GM21360 (cell line): ENCODE measurements around the gene MON1A.
"Not testable (repeated sequence)": the region's sequence is repeated elsewhere in the genome, so short reads cannot be mapped to it uniquely, and the experiment has no call there.

ENCODE experiments used
- ATAC-seq: cut with Tn5 transposase; IDR thresholded peaks from one replicate; pipeline ENCODE4 v1.9.1; 2021; ENCODE audit warnings: mild to moderate bottlenecking, moderate library complexity; ENCODE audit not compliant: unreplicated experiment

The MON1A gene, protein sequence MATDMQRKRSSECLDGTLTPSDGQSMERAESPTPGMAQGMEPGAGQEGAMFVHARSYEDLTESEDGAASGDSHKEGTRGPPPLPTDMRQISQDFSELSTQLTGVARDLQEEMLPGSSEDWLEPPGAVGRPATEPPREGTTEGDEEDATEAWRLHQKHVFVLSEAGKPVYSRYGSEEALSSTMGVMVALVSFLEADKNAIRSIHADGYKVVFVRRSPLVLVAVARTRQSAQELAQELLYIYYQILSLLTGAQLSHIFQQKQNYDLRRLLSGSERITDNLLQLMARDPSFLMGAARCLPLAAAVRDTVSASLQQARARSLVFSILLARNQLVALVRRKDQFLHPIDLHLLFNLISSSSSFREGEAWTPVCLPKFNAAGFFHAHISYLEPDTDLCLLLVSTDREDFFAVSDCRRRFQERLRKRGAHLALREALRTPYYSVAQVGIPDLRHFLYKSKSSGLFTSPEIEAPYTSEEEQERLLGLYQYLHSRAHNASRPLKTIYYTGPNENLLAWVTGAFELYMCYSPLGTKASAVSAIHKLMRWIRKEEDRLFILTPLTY

DNA sequence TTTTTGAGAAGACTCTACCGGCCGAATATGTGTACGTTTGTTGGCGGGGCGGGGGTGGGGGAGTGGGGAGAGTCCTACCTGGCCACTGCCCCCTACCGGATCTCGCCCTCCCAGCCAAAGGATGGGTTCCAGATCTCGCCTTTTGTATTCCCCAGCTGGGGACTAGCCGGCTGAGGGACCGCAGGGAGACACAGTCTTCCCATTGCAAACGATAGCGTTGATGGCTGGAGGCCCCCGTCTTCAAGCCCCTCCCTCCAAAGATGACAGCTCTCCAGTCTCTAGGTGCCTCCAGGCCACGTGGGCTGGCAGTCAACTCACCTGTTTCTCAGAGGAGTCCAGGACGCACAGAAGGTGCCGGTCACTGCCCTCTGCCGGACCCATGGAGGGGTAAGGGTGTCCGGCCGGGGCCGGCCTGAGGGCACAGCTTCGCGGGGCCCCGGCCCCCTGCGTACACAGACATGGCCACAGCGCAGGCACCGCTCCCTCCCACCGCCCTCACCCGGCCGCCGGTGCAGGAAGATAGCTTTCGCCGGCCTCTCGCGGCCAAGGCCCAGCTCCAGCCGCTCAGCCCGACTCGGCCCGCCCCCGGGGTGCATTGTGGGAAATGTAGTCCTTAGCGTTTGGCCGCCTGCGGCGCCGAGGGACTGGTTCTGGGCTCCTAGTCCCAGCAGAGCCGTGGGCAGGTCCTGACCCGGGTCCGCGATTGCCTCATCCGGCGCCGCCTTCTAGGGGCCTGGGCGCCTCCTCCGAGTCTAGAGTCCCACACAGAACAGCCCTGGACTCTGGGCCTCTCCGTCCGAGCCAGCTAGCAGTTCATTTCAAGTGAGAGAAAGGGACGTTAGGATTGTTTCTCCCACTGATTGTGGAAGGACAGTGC, at the start of gene MON1A:
TSS of gene MON1A (minus strand) at position 521 of the 877 bp plus-strand sequence. CDS start 16,465 bp downstream, outside the sequence.
- peak; percentile 77 for ATAC-seq

DNA sequence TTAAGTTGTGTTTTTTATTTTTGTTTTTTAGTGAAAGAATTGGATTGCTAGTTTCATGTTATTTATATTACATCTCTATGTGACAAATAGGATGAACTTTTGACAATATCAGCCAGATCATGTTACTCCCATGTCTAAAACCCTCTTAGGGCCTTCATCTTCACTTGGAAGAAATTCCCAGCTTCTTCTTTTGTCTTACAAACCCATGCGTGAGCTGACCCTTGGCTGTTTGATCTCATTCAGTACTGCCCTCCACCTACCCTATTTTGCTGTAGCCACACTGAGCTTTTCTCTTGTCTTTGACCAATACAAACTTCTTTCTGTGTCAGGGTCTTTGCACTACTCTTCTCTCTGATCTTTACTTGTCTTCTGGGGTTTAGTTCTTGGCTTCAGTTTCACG, 47.3 kb upstream of the MON1A start:
- ATAC-seq, result no peak

DNA sequence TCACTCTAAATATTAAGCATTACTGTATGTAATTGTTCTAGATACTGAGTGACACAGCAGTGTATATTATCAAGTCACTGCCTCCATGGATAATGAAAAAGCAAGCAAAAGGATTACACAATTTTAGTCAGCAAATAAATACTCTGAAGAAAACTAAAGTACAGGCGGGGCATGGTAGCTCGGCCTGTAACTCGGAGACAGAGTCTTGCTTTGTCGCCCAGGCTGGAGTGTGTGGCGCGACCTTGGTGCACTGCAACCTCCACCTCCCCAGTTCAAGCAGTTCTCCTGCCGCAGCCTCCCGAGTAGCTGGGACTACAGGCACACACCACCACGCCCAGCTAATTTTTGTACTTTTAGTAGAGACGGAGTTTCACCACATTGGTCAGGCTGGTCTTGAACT, 43.0 kb upstream of the MON1A start:
- ATAC-seq, result no peak

DNA sequence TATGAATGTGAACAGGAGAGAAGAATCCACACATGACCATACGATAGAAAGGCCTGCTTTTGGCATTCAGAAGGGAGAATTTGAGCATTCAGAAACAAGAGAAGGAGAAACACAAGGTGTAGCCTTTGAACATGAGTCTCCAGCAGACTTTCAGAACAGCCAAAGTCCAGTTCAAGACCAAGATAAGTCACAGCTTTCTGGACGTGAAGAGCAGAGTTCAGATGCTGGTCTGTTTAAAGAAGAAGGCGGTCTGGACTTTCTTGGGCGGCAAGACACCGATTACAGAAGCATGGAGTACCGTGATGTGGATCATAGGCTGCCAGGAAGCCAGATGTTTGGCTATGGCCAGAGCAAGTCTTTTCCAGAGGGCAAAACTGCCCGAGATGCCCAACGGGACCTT, 38.7 kb upstream of the MON1A start:
- no peak for ATAC-seq

DNA sequence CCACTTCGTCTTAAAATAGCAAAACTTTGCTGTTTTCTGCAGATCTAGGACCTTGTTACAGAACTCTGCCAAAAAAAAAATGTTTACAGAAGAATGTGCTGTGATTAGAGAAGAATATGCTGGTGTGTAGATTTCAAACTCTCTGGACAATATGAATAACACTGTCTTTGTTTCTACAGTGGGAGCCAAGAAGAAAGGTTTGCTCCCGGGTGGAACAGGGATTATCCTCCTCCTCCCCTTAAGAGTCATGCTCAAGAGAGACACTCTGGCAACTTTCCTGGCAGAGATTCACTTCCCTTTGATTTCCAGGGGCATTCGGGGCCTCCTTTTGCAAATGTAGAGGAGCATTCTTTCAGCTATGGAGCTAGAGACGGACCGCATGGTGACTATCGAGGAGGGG, 37.7 kb upstream of the MON1A start:
- no peak for ATAC-seq

DNA sequence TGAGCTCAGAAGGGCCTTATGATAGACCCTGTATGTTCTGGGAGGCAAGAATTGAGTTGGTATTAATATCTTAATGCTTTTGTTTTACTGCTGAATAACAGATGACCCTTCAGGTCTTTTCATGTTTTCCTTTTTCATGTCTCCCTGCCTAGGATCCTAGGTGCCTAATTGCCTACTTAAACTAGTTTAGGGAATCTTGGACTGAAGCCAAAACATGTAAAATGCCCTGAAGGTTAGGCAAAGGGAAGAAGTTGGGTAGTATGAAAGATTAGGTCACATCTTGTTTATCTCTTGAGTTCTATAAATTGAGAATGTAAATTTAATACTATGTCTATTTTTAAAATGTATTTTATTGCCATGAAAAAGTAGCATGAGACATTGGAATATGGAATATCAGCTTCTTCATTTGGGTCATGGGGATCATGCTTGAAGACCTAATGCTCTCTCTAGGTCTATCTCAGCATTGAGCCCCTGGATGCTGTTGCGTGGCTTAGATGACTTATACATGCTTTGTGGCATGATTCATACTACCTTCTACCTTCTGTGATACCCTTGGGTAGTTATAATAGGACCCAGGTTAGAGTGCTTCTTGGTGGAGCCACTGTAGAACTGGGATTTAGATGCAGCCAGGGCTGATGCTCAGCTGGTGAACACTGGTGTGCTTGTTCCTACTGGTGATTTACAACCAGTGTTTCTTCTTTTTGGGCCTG, 36.8 kb upstream of the MON1A start:
- ATAC-seq, result no peak

DNA sequence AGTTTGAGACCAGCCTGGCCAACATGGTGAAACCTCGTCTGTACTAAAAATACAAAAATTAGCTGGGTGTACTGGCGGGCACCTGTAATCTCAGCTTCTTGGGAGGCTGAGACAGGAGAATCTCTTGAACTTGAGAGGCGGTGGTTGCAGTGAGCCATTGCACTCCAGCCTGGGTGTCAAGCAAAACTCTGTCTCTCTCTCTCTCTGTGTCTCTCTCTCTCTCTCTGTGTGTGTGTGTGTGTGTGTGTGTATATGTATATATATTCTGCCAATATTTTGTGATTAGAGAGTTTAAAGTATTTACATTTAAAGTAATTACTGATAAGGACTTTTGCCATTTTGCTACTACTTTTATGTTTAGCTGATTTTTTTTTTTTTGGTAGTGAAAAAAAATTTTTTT, 26.0 kb upstream of the MON1A start:
- no peak for ATAC-seq

DNA sequence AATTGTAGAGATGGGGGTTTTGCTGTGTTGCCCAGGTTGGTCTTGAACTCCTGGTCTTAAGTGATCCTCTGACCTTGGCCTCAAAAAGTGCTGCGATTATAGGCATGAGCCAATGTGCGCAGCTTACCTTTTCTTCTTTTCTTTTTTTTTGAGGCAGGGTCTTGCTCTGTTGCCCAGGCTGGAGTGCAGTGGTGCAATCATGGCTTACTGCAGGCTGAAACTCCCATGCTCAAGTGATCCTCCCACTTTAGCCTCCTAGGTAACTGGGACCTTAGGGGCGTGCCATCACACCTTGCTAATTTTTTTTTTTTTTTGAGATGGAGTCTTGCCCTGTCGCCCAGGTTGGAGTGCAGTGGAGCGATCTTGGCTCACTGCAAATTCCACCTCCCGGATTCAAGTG, 23.3 kb upstream of the MON1A start:
- no peak for ATAC-seq

DNA sequence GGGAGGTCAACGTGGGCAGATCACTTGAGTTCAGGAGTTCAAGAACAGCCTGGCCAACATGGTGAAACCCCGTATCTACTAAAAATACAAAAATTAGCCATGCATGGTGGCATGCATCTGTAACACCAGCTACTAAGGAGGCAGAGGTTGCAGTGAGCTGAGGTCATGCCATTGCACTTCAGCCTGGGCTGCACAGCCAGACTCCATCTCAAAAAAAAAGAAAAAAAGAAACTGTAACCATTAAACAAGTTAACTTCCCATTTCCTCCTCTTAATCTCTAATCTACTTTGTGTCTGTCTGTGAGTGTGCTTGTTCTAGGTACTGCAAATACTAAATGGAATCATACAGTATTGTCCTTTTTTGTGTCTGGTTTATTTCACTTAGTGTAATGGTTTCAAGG, 13.0 kb upstream of the MON1A start:
- no peak for ATAC-seq

DNA sequence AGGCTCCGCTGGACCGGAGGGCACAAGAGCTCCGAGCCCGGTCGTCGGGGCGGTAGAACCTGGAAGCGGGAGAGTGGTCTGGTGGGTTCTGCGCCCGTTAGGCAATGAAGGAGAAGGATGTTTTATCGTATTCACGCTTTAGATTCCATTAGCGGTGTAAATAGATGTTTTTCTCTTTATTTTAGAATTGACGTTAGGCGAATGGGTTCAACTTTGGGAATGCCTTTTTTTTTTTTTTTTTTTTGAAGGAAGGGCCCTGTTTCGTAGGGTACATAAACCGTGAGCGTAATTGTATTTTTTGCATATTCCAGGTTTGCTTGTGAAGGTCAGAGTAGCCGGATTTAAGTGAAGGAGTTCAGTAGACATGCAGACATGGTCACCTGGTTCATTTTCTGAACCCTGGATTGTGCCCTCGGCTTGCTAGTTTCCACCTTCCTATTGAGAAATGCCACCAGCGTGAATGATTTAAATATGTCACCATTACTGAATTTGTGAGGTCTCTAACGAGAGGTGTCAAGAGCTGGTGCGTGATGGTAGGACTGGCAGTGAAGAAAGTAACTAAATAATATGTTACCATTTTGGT, 11.1 kb upstream of the MON1A start:
- no peak for ATAC-seq

DNA sequence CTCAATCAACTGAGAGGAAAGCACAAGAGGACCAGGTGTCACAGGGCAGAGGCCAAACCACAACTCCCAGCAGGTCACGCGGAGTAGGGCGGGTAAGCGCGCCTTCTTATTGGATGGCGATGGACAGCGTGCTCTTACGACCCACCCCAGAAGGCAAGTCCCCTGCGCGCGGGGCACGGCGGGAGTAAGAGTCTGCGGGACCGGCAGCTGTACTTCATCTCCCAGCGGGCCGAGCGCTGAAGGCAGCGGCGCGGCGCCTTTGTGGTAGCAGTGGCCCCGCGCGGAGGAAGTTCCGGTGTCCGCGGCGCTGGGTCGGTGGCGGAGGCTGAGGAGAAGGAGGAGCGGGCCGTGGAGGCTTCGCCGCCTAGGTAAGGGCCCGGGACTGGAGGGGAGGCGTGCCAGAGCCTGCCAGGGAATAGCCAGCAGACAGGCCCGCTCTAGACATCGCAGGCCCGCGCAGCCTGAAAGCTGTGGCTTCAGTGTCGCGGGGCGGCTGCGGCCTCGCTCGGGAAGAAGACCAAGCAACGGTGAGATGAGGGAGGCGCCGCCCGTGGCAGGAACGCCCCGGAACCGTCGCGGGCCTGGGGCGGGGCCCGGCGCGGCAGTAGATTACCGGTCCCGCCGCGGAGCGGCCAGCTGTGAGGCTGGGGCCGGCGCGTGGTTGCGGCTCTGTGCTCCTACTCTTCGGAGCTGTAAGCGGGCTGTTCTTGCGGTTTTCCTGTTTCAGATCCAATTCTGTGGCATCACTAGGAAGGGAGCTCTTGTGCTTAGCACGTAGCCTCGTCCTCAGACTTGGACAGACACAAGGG, 10.5 kb upstream of the MON1A start, which contains the start of gene RBM6:
TSS of gene RBM6 (plus strand) at position 293 of the 809 bp plus-strand sequence. CDS start 22,492 bp downstream, outside the sequence.
- ATAC-seq, result peak; percentile 83

DNA sequence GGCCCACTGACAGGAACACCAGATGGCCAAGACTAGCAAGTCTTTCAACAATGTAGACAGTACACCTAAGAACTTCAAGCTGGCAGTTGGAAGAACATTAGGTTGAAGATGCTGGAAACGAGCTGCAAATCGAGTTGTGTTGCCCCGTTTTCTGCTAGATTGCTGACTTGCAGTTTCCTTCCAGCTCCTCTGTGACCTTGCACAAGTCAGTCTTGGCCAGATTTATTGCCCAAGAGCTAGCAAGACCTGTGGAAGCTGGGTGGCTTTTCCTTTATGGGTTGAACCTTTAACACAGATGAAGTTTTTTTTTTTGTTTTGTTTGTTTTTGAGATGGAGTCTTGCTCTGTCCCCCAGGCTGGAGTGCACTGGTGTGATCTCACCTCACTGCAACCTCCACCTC, 7.5 kb upstream of the MON1A start:
- ATAC-seq, result no peak

DNA sequence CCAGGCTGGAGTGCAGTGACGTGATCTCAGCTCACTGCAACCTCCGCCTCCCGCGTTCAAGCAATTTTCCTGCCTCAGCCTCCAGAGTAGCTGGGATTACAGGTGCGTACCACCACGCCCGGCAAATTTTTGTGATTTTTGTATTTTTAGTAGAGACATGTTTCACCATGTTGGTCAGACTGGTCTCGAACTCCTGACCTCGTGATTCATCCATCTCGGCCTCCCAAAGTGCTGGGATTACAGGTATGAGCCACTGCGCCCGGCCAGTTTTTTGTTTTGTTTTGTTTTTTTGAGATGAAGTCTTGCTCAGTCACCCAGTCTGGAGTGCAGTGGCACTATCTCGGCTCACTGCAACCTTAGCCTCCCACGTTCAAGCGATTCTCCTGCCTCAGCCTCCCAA, 2.7 kb upstream of the MON1A start:
- ATAC-seq, result not testable (repeated sequence)

DNA sequence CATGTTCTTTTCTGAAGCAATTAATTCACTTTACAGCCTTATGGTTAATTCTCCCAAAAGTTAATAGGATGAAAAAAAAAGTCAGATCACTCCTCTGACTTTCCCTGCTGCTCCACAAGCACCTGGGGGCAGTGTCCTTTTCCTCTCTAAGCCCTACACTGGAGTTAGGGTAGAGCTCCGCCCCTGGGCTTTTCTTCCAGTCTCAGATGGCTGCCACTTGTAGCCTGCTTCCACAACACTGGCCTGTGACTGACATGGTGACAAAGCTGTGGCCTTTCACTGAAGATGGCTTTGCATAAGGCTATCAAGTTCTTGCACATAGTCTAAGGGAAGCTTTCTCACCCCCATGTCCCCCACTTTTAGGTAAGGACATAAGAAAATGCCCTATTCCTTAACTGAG, 1.3 kb upstream of the MON1A start:
- no peak for ATAC-seq

DNA sequence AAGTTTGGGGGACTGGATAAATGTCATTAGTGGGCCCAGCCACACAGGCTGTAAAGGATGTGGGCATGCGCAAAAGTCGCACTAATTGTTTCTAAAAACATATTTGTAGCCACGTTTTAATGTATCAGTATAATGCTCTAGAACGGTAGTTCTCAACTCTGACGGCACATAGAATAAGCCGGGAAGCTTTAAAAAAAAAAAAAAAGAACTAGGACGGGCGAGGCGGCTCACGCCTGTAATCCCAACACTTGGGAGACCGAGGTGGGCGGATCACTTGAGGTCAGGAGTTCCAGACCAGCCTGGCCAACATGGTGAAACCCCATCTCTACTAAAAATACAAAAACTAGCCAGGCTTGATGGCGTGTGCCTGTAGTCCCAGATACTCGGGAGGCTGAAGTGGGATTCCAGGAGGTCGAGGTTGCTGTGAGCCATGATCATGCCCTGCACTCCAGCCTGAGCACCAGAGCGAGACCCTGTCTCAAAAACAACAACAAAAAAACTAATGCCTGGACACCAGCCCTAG, 618 bp upstream of the MON1A start:
- ATAC-seq, result no peak

DNA sequence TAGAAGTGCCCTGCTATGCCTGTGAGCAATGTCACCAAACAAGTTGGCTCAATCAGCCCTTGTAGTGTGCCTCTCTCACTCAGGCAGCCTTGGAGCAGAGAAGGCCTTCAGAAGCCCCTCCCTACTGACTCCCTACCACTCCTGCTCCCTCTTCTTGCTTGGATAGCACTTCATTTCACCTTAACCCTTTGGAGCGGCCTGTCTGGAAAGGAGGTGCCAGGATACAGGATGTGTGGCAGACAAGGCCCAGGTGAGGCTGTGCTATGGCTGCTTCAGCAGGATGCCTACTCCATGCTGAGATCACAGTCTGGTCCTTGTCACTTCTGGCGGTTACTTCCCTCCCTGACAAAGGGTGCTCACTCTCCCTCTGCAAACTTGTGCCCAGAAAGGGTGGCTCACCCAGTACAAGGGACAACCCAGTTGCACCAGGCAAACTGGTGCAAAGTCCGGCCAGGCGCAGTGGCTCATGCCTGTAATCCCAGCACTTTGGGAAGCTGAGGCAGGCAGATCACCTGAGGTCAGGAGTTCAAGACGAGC, 1.1 kb downstream of the MON1A start:
- no peak for ATAC-seq

DNA sequence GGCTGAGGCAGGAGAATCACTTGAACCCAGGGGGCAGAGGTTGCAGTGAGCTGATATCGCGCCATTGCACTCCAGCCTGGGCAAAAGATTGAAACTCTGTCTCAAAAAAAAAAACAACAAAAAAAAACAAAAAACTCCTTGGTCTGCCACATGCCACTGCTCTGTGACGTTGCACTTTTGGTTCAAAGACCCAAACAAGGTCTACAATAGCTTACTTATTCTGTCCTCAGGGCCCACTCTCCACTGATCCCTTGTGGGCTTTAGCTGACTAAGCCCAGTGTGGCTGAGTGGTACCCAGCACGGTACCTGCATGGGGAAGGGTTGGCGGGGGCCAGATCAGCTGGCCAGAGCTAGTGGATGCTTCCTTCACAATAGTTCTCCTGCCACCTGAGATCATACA, 1.8 kb downstream of the MON1A start:
- no peak for ATAC-seq

DNA sequence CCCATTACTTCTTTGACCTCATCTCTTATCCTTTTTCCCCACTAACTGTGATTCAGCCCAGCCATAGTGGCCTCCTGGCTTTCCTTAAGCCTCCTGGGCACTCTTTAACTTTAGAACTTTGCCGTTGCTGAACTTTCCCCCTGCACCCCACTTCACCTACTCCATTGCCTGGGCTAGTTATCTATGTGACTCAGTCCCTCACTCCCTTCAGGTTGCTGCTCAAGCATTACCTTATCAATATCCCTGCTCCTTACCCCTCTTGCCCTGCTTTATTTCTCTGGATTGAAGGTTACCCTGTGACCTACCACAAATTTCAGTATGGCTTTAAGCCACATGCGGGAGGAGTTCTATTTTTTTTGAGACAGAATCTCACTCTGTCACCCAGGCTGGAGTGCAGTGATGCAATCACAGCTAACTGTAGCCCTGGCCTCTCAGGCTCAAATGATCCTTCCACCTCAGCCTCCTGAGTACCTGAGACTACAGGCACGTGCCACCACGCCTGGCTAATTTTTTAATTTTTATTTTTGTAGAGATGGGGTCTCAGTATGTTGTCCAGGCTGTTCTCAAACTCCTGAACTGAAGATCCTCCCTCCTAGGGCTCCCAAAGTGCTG, 3.4 kb downstream of the MON1A start:
- no peak for ATAC-seq

DNA sequence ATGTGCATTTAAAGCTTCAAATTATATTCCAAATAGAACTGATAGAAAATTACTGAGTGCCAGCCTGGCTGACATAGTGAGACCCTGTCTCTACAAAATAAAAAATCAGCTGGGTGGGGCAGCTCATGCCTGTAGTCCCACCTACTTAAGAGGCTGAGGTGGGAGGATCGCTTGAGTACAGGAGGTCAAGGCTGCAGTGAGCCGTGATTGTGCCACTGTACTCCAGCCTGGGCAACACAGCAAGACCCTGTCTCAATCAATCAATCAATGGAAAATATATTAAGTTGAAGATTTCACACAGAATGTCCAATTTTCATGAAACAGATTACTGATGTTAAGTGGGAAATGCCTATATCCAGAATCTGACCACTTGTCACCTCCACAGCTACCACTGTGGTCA, 4.1 kb downstream of the MON1A start:
- ATAC-seq, result no peak
